ENCODE data around the gene LHPP. TPM values are rescaled to one million over a fixed set of nuclear protein-coding genes. Genes with fewer than 3 reads are reported as not detected.
A peak's percentile ranks its signal among the peaks of the same experiment; 100 is the strongest.

LHPP gene
- total RNA-seq, 4 donors from 2014 or later: 34.2 to 76.7 (median 38.2) TPM

- Histone ChIP-seq H3K36me3 (no peaks in the 10 kb centered on the region), H3K4me3 (no peak overlapping the region), H3K27ac (peak overlapping the region in 2 of 4 donors; percentile 19 to 71), H3K9me3 (no peaks in the 10 kb centered on the region), H3K4me1 (peaks cover 0 to 16% (median 6%) of the 10 kb centered on the region in 4 donors), H3K27me3 (no peaks in the 10 kb centered on the region)
- DNase-seq: no peak
- TF ChIP-seq, protein P1, sequence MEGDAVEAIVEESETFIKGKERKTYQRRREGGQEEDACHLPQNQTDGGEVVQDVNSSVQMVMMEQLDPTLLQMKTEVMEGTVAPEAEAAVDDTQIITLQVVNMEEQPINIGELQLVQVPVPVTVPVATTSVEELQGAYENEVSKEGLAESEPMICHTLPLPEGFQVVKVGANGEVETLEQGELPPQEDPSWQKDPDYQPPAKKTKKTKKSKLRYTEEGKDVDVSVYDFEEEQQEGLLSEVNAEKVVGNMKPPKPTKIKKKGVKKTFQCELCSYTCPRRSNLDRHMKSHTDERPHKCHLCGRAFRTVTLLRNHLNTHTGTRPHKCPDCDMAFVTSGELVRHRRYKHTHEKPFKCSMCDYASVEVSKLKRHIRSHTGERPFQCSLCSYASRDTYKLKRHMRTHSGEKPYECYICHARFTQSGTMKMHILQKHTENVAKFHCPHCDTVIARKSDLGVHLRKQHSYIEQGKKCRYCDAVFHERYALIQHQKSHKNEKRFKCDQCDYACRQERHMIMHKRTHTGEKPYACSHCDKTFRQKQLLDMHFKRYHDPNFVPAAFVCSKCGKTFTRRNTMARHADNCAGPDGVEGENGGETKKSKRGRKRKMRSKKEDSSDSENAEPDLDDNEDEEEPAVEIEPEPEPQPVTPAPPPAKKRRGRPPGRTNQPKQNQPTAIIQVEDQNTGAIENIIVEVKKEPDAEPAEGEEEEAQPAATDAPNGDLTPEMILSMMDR (IDR thresholded peaks at IDR 0.05): no peak
- no peak for TF ChIP-seq POLR2A (IDR thresholded peaks at IDR 0.05)
Measured at GRCh38 chr10:124534826-124535601, 73.4 kb downstream of the LHPP start.

DNA sequence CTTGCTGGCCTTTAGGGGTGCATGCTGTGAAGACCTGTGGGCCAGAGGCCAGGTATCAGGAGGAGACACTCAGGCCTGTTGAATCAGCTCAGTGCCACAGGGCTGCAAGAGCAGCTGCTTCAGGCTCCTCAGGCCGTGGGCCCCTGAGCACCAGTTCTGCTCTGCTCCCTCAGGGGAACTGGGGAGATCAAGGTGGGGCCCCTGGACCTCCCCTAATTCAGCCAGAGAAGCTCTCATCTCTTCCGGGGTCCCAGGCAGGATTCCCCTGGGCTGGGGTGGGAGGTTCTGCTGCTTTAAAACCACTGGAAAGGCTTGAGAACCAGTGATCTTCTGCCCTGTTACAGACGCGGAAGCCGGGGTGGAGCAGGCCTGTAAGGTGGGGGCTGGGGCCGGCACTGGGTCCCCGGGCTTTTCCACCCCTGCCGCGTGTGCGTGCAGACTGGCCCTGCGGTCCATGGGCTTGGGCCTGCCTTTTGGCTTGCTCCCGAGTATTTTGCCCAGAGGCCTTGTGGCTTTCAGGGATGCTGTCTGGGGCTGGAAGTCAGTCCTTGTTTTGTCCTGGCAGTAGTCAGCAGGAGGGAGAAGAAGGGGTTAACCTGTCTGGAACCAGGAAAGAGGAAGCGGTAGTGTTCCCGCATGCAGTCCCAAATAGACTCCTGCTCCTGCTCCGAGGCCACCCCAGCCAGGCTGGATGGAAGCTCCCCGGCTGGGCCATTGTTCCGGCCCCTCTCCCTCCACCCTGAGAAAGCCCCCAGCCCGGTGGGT, 74.3 kb downstream of the LHPP start:
- Histone ChIP-seq H3K4me1 (peaks cover 0 to 14% (median 9%) of the 10 kb centered on the region in 4 donors), H3K4me3 (no peak overlapping the region), H3K9me3 (no peaks in the 10 kb centered on the region), H3K27me3 (no peaks in the 10 kb centered on the region), H3K27ac (peak overlapping the region in 2 of 4 donors; percentile 20 to 23), H3K36me3 (no peaks in the 10 kb centered on the region)
- TF ChIP-seq POLR2A (IDR thresholded peaks at IDR 0.05): no peak
- TF ChIP-seq, protein P1 (IDR thresholded peaks at IDR 0.05): no peak
- DNase-seq: no peak

- Histone ChIP-seq H3K9me3 (no peaks in the 10 kb centered on the region), H3K27me3 (no peaks in the 10 kb centered on the region), H3K4me3 (no peak overlapping the region), H3K4me1 (peaks cover 0 to 14% (median 9%) of the 10 kb centered on the region in 4 donors), H3K27ac (peak overlapping the region in 2 of 4 donors; percentile 20 to 23), H3K36me3 (no peaks in the 10 kb centered on the region)
- TF ChIP-seq POLR2A (IDR thresholded peaks at IDR 0.05): no peak
- TF ChIP-seq, protein P1 (IDR thresholded peaks at IDR 0.05): no peak
- DNase-seq: no peak
Measured at GRCh38 chr10:124536496-124537050, 75.0 kb downstream of the LHPP start.

- no peaks in the 10 kb centered on the region for H3K36me3 ChIP-seq
- TF ChIP-seq POLR2A (IDR thresholded peaks at IDR 0.05): no peak
- TF ChIP-seq, protein P1 (IDR thresholded peaks at IDR 0.05): no peak
- H3K9me3 ChIP-seq: no peaks in the 10 kb centered on the region
- H3K4me1 ChIP-seq: peaks cover 0 to 14% (median 9%) of the 10 kb centered on the region in 4 donors
- no peaks in the 10 kb centered on the region for H3K27me3 ChIP-seq
- H3K4me3 ChIP-seq: no peak overlapping the region
- no peak for DNase-seq
- no peak overlapping the region for H3K27ac ChIP-seq
Measured at GRCh38 chr10:124537166-124537725, 75.6 kb downstream of the LHPP start.

DNA sequence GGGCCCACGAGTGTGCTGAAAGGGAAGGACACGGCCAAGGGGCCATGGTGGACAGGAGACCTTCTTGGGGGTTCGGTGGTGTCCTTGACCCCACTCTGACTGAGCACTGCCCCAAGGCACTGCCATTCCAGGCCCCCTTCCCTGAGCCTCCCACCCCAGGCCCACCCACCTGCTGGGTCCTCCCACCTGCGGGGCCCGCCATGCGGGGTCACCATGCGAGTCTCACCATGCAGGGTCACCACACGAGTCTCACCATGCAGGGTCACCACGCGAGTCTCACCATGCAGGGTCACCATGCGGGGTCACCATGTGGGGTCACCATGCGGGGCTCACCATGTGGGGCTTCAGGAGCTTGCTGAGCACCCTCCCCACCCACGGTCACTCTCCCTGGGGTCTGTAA, 76.3 kb downstream of the LHPP start:
- no peaks in the 10 kb centered on the region for H3K36me3 ChIP-seq
- H3K4me1 ChIP-seq: peaks cover 0 to 14% (median 9%) of the 10 kb centered on the region in 4 donors
- no peak overlapping the region for H3K27ac ChIP-seq
- no peak overlapping the region for H3K4me3 ChIP-seq
- DNase-seq: no peak
- TF ChIP-seq POLR2A (IDR thresholded peaks at IDR 0.05): no peak
- TF ChIP-seq, protein P1 (IDR thresholded peaks at IDR 0.05): no peak
- no peaks in the 10 kb centered on the region for H3K9me3 ChIP-seq
- no peaks in the 10 kb centered on the region for H3K27me3 ChIP-seq

Data from Peyer's patch (tissue), 4 donors.